ENCODE measurements around the gene VWC2L.

Gene VWC2L

GRCh38 chr2:214529514-214529913, 118.7 kb downstream of the VWC2L start:
- DNase-seq (ENCODE audit: extremely low spot score, insufficient read length, low read depth) (no peak), FAIRE-seq (no peak)

- DNase-seq (ENCODE audit: extremely low spot score, insufficient read length, low read depth) (no peak), FAIRE-seq (no peak)
Observed at GRCh38 chr2:214533541-214533940, 122.7 kb downstream of the VWC2L start.

GRCh38 chr2:214536625-214537024, 125.8 kb downstream of the VWC2L start:
- DNase-seq (ENCODE audit: extremely low spot score, insufficient read length, low read depth) = no peak
- FAIRE-seq = no peak

GRCh38 chr2:214537929-214538328, 127.1 kb downstream of the VWC2L start:
- no peak for DNase-seq (ENCODE audit: extremely low spot score, insufficient read length, low read depth)
- FAIRE-seq = no peak

GRCh38 chr2:214542295-214542694, 131.4 kb downstream of the VWC2L start:
- no peak for FAIRE-seq

GRCh38 chr2:214542866-214543265, 132.0 kb downstream of the VWC2L start:
- FAIRE-seq (no peak), DNase-seq (ENCODE audit: extremely low spot score, insufficient read length, low read depth) (no peak)

More at GRCh38 chr2:214542295-214542694, 131.4 kb downstream of the VWC2L start:
- DNase-seq (ENCODE audit: extremely low spot score, insufficient read length, low read depth) = no peak

- DNase-seq (ENCODE audit: extremely low spot score, insufficient read length, low read depth) (no peak), FAIRE-seq (no peak)
Observed at GRCh38 chr2:214543386-214543955, 132.6 kb downstream of the VWC2L start.

- FAIRE-seq = no peak
- no peak for DNase-seq (ENCODE audit: extremely low spot score, insufficient read length, low read depth)
Observed at GRCh38 chr2:214545898-214546542, 135.2 kb downstream of the VWC2L start.

- FAIRE-seq = no peak
- DNase-seq (ENCODE audit: extremely low spot score, insufficient read length, low read depth) = no peak
Observed at GRCh38 chr2:214547931-214548330, 137.1 kb downstream of the VWC2L start.

- DNase-seq (ENCODE audit: extremely low spot score, insufficient read length, low read depth) (no peak), FAIRE-seq (no peak)
Observed at GRCh38 chr2:214549946-214550345, 139.1 kb downstream of the VWC2L start.

GRCh38 chr2:214550786-214551185, 139.9 kb downstream of the VWC2L start:
- FAIRE-seq (no peak), DNase-seq (ENCODE audit: extremely low spot score, insufficient read length, low read depth) (no peak)

GRCh38 chr2:214557884-214558283, 147.0 kb downstream of the VWC2L start:
- DNase-seq (ENCODE audit: extremely low spot score, insufficient read length, low read depth) (no peak), FAIRE-seq (no peak)

- no peak for FAIRE-seq
- no peak for DNase-seq (ENCODE audit: extremely low spot score, insufficient read length, low read depth)
Observed at GRCh38 chr2:214558341-214558740, 147.5 kb downstream of the VWC2L start.

GRCh38 chr2:214560176-214560575, 149.3 kb downstream of the VWC2L start:
- FAIRE-seq = no peak
- DNase-seq (ENCODE audit: extremely low spot score, insufficient read length, low read depth) = no peak

- no peak for DNase-seq (ENCODE audit: extremely low spot score, insufficient read length, low read depth)
- FAIRE-seq = no peak
Observed at GRCh38 chr2:214560618-214561190, 149.8 kb downstream of the VWC2L start.

GRCh38 chr2:214565246-214565645, 154.4 kb downstream of the VWC2L start:
- no peak for FAIRE-seq

GRCh38 chr2:214566457-214566856, 155.6 kb downstream of the VWC2L start:
- no peak for DNase-seq (ENCODE audit: extremely low spot score, insufficient read length, low read depth)
- no peak for FAIRE-seq

More at GRCh38 chr2:214565246-214565645, 154.4 kb downstream of the VWC2L start:
- DNase-seq (ENCODE audit: extremely low spot score, insufficient read length, low read depth) = no peak

- FAIRE-seq (no peak), DNase-seq (ENCODE audit: extremely low spot score, insufficient read length, low read depth) (no peak)
Observed at GRCh38 chr2:214569419-214570035, 158.7 kb downstream of the VWC2L start.

- DNase-seq (ENCODE audit: extremely low spot score, insufficient read length, low read depth) (no peak), FAIRE-seq (no peak)
Observed at GRCh38 chr2:214574084-214574781, 163.4 kb downstream of the VWC2L start.

GRCh38 chr2:214575030-214575429, 164.2 kb downstream of the VWC2L start:
- DNase-seq (ENCODE audit: extremely low spot score, insufficient read length, low read depth) (no peak), FAIRE-seq (no peak)

GRCh38 chr2:214575465-214575864, 164.6 kb downstream of the VWC2L start:
- FAIRE-seq (no peak), DNase-seq (ENCODE audit: extremely low spot score, insufficient read length, low read depth) (no peak)
